Astrocyte (in vitro differentiated cells and primary cell): ENCODE measurements around the gene GABBR2. TPM values are rescaled to one million over a fixed set of nuclear protein-coding genes. Genes with fewer than 3 reads are reported as not detected.

Experiments used
- DNase-seq: peaks from one replicate; pipeline ENCODE4 v3.0.0-alpha.2; 2010; ENCODE audit warnings: low read depth
- FAIRE-seq: peaks from 2 replicates; lab custom pipeline; 2011; peaks lifted over from hg19 to GRCh38; lab: Jason Lieb, UNC
- H2AFZ ChIP-seq: 2 replicates; pipeline ENCODE4 v1.6.0; 2012; ENCODE audit warnings: low read depth, low read length, inconsistent platforms
- H3K27ac ChIP-seq: 2 replicates; pipeline ENCODE4 v1.5.1; 2011; ENCODE audit warnings: low read depth, low read length, inconsistent platforms
- H3K27me3 ChIP-seq: 2 replicates; pipeline ENCODE4 v1.6.0; 2011; ENCODE audit warnings: low read length, inconsistent platforms; ENCODE audit not compliant: insufficient read depth
- H3K36me3 ChIP-seq: 2 replicates; pipeline ENCODE4 v1.5.1; 2011; ENCODE audit warnings: low read length, inconsistent platforms; ENCODE audit not compliant: insufficient read depth
- H3K4me1 ChIP-seq: 2 replicates; pipeline ENCODE4 v1.5.1; 2011; ENCODE audit warnings: low read length, inconsistent platforms; ENCODE audit not compliant: insufficient read depth
- H3K4me2 ChIP-seq: 2 replicates; pipeline ENCODE4 v1.6.0; 2012; ENCODE audit warnings: low read length, inconsistent platforms
- H3K4me3 ChIP-seq: 2 replicates; pipeline ENCODE4 v1.5.1; 2011; ENCODE audit warnings: low read depth, mild to moderate bottlenecking, low read length, inconsistent platforms; ENCODE audit not compliant: insufficient read depth
- H3K79me2 ChIP-seq: 2 replicates; pipeline ENCODE4 v1.6.0; 2012; ENCODE audit warnings: mild to moderate bottlenecking, low read length, inconsistent platforms; ENCODE audit not compliant: insufficient read depth
- H3K9ac ChIP-seq: 2 replicates; pipeline ENCODE4 v1.6.0; 2012; ENCODE audit warnings: mild to moderate bottlenecking, low read length, inconsistent platforms
- H3K9me3 ChIP-seq: 2 replicates; pipeline ENCODE4 v1.5.1; 2012; ENCODE audit warnings: low read depth, mild to moderate bottlenecking, low read length, inconsistent platforms; ENCODE audit not compliant: insufficient read depth
- H4K20me1 ChIP-seq: 2 replicates; pipeline ENCODE4 v1.6.0; 2012; ENCODE audit warnings: low read length, inconsistent platforms; ENCODE audit not compliant: insufficient read depth
- H3K27ac Mint-ChIP-seq: one replicate; pipeline ENCODE4 v1.8.0; 2021; ENCODE audit warnings: mild to moderate bottlenecking, mixed read lengths; ENCODE audit not compliant: unreplicated experiment
- H3K27me3 Mint-ChIP-seq: one replicate; pipeline ENCODE4 v1.8.0; 2021; ENCODE audit warnings: low read depth, mixed read lengths; ENCODE audit not compliant: unreplicated experiment
- H3K36me3 Mint-ChIP-seq: one replicate; pipeline ENCODE4 v1.8.0; 2021; ENCODE audit warnings: low read depth, mixed read lengths; ENCODE audit not compliant: unreplicated experiment
- H3K4me1 Mint-ChIP-seq: one replicate; pipeline ENCODE4 v1.8.0; 2021; ENCODE audit warnings: low read depth, mixed read lengths; ENCODE audit not compliant: unreplicated experiment
- H3K4me3 Mint-ChIP-seq: one replicate; pipeline ENCODE4 v1.8.0; 2021; ENCODE audit warnings: mild to moderate bottlenecking, moderate library complexity, mixed read lengths; ENCODE audit not compliant: unreplicated experiment
- H3K9me3 Mint-ChIP-seq: one replicate; pipeline ENCODE4 v1.8.0; 2021; ENCODE audit warnings: mild to moderate bottlenecking, mixed read lengths; ENCODE audit not compliant: unreplicated experiment
- CTCF ChIP-seq: IDR thresholded peaks from 2 replicates; pipeline ENCODE4 v1.5.1; 2011; ENCODE audit warnings: low read depth, mild to moderate bottlenecking, inconsistent platforms, low read length, moderate library complexity; ENCODE audit not compliant: insufficient read depth
- EZH2 ChIP-seq: IDR thresholded peaks from 2 replicates; pipeline ENCODE4 v1.6.1; 2012; ENCODE audit warnings: mild to moderate bottlenecking, low read length, inconsistent platforms; ENCODE audit not compliant: insufficient read depth
- total RNA-seq: library from RNA; stranded (reverse); gene quantifications from 2 replicates; pipeline ENCODE4 v1.2.1, GENCODE V29; 2021

GABBR2 gene
- total RNA-seq, 1 donor from 2014 or later, result 2.0 TPM

- Histone ChIP-seq H3K36me3 (no peaks in the 10 kb centered on the region), H3K4me1 (peaks cover 12% of the 10 kb centered on the region), H3K27ac (no peak overlapping the region), H3K79me2 (no peaks in the 10 kb centered on the region), H3K27me3 (no peaks in the 10 kb centered on the region), H3K4me3 (no peak overlapping the region), H2AFZ (no peak overlapping the region), H3K9ac (no peak overlapping the region), H3K9me3 (no peaks in the 10 kb centered on the region), H3K4me2 (no peak overlapping the region), H4K20me1 (no peaks in the 10 kb centered on the region)
- TF ChIP-seq CTCF (no peak), EZH2 (no peak)
- peaks cover 19% of the 10 kb centered on the region for H3K4me1 Mint-ChIP-seq
- FAIRE-seq (no peak), DNase-seq (no peak)
- H3K27me3 Mint-ChIP-seq, result peaks cover 11% of the 10 kb centered on the region
- H3K9me3 Mint-ChIP-seq, result peaks cover 9% of the 10 kb centered on the region
- H3K27ac Mint-ChIP-seq, result no peak overlapping the region
- H3K4me3 Mint-ChIP-seq, result no peak overlapping the region
- H3K36me3 Mint-ChIP-seq, result peaks cover 2% of the 10 kb centered on the region
Measured at GRCh38 chr9:98495530-98495929, 213.2 kb downstream of the GABBR2 start.

GRCh38 chr9:98494852-98495251, 213.9 kb downstream of the GABBR2 start:
- H3K4me1 ChIP-seq, result peaks cover 12% of the 10 kb centered on the region
- no peak overlapping the region for H3K27ac ChIP-seq
- H3K36me3 Mint-ChIP-seq, result peaks cover 2% of the 10 kb centered on the region
- H3K36me3 ChIP-seq, result no peaks in the 10 kb centered on the region
- TF ChIP-seq CTCF, result no peak
- TF ChIP-seq EZH2, result no peak
- H3K27me3 ChIP-seq, result no peaks in the 10 kb centered on the region
- no peak for FAIRE-seq
- no peak overlapping the region for H2AFZ ChIP-seq
- H3K4me3 ChIP-seq, result no peak overlapping the region
- no peaks in the 10 kb centered on the region for H3K79me2 ChIP-seq
- H3K27ac Mint-ChIP-seq, result no peak overlapping the region
- peaks cover 26% of the 10 kb centered on the region for H3K4me1 Mint-ChIP-seq
- H3K9me3 Mint-ChIP-seq, result peaks cover 9% of the 10 kb centered on the region
- no peak overlapping the region for H3K4me3 Mint-ChIP-seq
- H3K27me3 Mint-ChIP-seq, result peaks cover 11% of the 10 kb centered on the region
- no peaks in the 10 kb centered on the region for H4K20me1 ChIP-seq
- no peak overlapping the region for H3K9ac ChIP-seq
- H3K9me3 ChIP-seq, result no peaks in the 10 kb centered on the region
- no peak overlapping the region for H3K4me2 ChIP-seq
- DNase-seq, result no peak

GRCh38 chr9:98491828-98492227, 216.9 kb downstream of the GABBR2 start:
- Histone ChIP-seq H3K9me3 (no peaks in the 10 kb centered on the region), H2AFZ (no peak overlapping the region), H3K79me2 (no peaks in the 10 kb centered on the region), H3K36me3 (no peaks in the 10 kb centered on the region), H3K9ac (no peak overlapping the region), H3K27me3 (no peaks in the 10 kb centered on the region), H3K4me1 (peaks cover 28% of the 10 kb centered on the region), H3K27ac (no peak overlapping the region), H4K20me1 (no peaks in the 10 kb centered on the region), H3K4me2 (no peak overlapping the region), H3K4me3 (no peak overlapping the region)
- peaks cover 46% of the 10 kb centered on the region for H3K4me1 Mint-ChIP-seq
- TF ChIP-seq EZH2 (no peak), CTCF (no peak)
- DNase-seq (peak; percentile 69), FAIRE-seq (no peak)
- H3K4me3 Mint-ChIP-seq, result peak overlapping the region; percentile 36
- peak overlapping the region; percentile 54 for H3K27ac Mint-ChIP-seq
- peaks cover 2% of the 10 kb centered on the region for H3K36me3 Mint-ChIP-seq
- peaks cover 9% of the 10 kb centered on the region for H3K9me3 Mint-ChIP-seq
- peaks cover 8% of the 10 kb centered on the region for H3K27me3 Mint-ChIP-seq
